DMS79 (cell line): ENCODE measurements around the gene CLEC2A.

Source experiments
- DNase-seq: peaks from one replicate; lab custom pipeline; 2025; lab: John Stamatoyannopoulos, UW

CLEC2A gene

DNA sequence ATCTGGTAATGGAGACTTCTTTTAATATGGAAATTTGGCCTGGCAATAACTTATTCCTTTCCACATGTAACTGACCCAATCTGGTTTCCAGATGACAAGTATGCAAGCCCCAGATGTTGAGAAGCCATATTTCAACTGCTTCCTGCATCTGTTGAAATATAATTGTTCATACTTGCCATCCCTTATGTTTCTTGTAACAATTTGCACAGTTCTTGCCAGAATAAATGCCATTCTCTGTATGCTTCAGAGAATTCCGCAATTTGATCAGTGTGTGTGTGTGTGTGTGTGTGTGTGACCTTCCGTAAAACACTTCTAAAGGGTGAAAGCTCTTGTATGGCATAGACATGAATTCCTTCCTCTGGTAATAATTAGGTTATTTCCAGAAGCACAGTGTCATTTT, 1.8 kb upstream of the CLEC2A start:
- DNase-seq: no peak

DNA sequence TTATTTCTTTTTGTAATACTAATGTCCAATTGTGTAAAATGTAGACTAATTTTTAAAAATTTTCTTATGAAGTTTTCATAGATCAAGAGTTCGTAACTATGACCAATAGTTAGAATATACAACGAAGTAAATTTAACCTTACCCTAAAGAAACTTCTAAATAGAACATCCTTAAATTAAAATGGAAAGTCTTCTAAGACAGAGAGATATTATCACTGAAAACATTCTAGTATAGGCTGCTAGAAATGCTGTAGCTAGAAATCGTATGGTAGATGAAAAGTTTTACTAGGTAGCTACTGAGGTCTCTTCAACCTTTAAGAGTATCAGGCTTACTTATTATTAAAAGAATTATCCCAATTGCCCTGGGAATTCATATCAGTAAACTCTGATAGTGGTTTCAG, 925 bp downstream of the CLEC2A start:
- DNase-seq: no peak

DNA sequence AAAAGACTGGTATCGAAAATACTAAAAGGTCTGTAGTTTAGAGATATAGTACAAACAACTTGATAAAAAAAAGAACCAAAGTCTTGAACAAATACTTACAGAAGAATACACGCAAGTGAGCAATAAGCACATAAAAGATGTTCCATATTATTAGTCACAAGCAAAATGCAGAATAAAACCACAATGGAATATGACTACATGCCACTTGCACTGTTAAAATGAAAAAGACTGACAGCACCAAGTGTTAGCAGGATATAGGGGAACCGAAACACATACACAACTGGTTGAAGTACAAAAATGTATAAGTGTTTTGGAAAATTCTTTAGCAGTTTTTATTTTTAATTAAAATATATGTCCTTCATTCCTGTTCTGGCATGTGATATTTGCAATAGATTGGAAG, 3.6 kb downstream of the CLEC2A start:
- no peak for DNase-seq

DNA sequence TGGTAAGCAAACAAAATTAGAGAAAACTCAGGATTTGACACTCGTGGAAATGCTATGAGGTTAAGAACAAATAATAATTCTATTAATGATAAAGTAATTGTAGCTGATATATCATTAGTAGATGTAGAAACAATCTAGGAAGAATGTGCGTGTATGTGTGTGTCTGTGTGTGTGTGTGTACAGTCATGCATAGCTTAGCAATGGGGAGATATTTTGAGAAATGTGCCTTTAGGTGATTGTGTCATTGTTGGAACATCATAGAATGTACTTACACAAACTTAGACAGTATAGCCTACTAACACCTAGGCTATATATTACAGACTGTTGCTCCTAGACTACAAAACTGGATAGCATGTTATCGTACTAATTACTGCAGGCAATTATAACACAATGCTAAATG, 5.3 kb downstream of the CLEC2A start:
- no peak for DNase-seq

DNA sequence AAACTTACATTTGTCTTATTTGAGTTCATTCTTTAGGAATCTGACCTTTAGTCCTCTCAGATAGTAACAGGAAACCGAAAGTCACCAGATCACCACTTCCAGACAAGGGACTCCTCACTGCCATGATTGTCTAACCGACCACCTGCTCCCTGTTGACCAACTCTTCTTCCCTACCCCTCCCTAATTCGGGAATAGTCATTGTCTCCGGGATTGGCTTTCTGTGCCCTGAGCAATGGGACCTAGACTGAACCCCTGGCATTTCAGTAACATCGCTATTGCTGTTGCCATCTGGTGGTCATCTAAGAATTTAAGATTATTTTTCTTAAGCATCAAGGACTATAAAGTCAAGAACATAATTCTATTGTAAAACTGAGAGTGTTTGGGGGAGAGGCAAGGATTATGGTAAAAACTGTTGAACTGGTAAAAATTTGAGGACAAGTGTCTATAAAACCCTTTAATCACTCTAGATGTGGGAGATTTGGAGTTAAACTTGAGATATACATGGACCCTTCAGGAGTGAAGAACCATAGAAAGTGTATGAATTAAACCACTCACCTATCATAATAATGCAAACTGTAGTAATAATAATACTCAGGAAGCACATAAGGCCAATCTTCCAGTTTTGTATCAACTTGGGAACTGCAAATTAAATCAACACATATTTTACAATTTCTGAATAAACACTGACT, 6.3 kb downstream of the CLEC2A start:
- DNase-seq: no peak

DNA sequence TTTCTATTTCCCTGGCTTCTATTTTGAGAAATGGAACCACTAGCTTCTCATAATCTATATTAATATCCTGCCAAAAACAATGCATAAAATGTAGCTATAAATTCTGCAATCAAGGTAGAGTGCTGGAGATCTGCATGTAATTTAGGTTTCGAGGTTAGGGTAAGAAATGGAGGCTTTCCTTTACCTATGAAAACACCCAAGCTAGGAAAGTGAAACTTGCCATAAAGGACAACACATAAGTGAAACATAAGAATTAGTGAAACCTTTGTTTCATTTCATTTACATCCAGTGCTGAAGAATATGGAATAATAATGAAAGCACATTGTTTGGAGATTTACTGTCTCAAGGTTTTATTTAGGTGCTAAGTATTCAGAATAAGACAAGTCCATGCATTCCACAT, 9.7 kb downstream of the CLEC2A start:
- DNase-seq: no peak

DNA sequence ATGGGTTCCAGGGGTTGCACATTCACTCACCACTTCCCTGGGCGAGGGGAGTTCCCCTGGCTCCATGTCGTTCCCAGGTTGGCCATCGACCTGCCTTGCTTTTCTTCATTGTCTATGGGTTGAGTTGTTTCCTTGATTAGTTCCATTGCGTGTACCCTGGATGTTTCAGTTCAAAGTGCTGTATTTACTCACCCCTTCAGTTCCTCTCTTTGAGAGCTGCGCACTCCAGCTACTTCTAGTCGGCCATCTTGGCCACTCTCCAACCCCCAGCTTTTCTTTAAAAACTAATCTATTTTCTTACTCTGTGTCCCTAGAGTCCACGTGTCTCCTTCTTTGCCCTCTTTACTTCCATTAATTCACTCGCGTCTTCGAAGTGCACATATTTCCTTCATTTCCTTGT, 11.7 kb downstream of the CLEC2A start:
- DNase-seq: no peak

DNA sequence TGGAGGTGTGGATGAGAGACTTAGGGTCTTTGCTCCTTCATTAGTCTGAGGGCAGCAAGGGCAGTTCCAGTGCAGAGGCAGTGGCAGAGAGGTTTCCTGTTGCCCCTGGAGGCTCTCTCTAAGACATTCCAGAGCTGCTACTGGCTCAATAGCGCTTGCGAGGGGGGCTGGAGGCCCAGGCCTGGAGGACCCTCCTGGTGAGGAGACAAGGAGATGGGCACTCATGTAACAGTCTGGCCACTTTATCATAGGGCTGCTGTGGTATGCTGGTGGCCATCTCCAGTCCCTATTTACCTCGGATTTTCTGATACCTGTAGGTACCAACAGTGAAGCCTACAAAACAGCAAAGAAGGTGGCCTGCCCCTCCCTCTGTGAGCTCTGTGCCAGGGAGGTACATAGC, 12.7 kb downstream of the CLEC2A start:
- DNase-seq: no peak

DNA sequence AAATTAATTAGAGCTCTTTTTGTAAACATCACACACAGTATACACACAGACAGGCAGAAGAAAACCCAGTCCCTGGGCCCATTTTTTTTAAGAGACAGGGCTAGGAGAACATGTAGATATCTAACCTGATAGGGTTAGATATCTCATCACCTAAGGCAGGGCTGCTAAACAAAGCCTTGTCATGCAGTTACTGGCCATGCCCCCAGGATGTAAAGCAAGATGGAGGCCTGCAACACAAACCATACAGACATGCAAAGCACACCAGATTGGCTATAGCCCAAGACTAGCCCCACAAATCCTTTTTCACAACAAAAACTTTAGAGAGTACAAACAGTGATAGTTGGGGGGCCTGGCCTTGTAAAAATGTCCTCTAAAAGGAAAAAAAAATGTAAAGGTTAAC, 20.5 kb downstream of the CLEC2A start:
- no peak for DNase-seq

DNA sequence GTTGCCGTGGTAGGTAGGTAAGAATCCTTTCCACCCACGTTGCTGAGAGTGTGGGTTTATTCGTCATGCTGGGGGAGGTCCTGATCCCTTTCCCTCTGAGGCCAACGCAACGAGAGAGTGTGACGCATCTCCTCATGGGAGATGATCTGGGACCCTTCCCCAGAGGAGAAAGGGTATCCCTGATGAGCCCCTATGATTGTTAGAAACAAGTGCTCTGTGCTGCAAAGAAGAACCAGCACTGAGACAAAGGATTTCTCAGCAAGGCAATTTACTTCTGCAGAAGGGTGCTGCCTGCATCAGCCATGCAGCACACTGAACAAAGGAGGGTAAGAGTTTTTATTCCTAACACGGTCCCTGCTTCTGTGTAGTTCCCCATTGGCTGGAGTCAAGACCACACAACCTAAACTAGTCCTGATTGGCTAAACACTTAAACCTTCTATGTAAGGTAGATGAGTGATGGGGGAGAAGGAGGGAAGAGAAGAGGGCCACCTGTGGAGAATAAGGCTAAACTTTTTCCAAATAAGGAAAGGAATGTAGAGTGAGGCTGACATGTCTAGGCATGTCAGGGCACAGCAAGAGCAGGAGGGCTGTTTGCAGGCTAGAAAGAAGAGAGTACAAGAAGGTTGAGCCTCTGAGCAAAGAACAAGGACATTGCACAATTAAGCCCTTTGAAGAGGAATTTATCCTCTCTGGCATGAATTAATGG, 21.3 kb downstream of the CLEC2A start:
- DNase-seq: no peak

DNA sequence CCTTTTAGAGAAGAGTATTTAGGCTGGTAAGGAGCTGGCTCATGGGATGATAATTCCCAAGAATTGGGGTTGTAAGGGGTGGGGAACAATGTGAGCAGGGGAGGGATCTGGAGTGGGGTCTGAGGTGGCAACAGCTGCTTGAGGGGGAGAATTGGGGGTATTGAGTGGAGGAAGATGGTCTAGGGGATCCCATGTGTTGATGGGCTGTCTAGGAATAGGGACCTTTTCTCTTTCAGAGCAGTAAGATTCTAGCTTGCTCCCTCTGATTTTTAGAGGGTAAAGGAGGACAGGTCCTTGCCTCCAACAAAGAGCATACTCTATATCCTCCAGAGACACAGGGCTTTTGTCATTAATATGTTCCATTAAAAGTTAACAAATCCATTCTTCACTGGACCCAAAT, 22.4 kb downstream of the CLEC2A start:
- no peak for DNase-seq

DNA sequence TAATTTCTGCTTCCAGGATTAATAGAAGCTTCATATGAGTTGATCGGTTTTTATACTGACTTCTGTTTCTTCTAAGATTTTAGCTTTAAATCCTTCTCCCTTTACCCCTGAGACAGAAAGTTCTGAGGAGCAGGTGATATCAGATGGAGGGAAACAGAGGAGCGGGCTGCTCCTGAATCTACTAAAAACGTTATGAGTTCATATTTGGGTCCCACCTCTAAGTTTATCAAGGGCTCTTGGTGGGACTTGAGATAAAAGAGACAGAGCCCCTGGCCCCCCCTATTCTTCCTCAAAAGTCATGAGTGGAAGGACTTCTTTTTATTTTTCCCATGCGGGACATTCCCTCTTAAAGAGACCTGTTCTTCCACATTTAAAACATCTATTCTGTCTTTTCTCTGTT, 23.8 kb downstream of the CLEC2A start:
- DNase-seq: no peak

DNA sequence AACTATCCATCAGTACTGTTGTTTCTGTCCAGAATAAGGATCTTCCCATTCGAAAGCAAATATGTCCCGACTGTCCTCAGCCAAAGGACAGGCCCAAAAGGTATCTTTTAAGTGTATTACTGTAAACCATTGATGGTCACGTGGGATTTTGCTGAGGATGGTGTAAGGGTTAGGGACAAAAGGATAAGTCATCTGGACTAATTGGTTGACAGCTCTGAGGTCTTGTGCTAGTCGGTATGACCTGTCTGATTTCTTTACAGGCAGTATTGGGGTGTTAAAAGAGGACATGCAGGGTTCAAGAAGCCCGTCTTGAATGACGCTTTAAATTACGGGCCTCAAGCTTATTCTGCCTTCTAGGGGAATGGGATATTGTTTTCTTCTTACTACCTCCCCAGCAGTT, 24.4 kb downstream of the CLEC2A start:
- no peak for DNase-seq

DNA sequence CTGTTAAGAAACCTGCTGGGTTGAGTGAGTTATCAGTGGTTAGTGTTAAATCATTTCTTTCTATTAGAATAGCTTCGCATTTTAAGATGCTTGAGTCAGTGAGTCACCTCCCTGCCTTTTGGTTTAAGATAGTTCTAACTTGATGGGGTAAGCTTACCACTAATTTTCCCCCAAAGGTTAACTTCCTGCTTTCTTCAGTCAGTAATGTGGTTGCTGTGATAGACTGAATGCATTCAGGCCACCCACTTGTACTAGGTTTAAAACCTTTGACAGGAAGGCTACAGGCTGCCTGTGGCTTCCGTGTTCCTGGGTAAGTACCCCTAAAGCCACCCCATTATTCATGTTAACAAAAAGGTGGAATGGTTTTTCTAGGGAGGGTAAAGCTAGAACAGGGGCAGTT, 25.3 kb downstream of the CLEC2A start:
- no peak for DNase-seq

DNA sequence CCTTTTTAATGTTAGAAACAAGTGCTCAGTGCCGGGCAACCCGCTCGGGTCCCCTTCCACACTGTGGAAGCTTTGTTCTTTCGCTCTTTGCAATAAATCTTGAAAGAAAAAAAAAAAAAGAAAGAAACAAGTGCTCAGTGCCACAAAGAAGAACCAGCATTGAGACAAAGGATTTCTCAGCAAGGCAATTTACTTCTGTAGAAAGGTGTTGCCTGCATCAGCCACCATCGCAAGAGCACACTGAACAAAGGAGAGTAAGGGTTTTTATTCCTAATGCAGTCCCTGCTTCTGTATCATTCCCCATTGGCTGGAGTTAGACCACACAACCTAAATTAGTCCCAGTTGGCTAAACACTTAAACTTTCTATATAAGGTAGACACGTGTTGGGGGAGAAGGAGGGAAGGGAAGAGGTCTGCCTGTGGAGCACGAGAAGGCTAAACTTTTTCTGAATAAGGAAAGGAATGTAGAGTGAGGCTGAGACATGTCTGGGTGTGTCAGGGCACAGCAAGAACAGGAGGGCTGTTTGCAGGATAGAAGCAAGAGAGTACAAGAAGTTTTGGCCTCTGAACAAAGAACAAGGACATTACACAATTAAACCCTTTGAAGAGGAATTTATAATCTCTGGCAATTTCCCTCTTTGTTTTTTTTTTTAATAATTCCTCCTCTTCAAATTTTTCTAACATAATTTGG, 29.5 kb downstream of the CLEC2A start:
- DNase-seq: no peak

DNA sequence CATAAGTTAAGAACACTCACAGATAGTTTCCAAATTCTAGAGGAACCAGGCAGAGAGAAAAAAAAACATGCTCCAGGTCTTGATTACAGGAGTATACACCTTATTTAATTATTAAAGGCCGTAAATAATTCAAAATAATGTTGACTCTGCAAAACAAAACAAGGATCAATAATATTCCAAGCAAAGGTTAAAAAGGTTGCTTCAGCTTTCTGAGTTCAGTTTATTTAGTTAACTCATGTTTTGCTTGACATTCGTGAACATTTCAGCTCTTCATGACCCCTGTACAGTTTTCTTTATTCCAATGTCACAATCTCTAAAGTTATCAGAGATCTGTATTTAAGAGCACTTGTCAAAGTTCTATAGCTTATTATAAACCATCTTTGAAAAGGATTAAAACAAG, 31.2 kb downstream of the CLEC2A start:
- no peak for DNase-seq

DNA sequence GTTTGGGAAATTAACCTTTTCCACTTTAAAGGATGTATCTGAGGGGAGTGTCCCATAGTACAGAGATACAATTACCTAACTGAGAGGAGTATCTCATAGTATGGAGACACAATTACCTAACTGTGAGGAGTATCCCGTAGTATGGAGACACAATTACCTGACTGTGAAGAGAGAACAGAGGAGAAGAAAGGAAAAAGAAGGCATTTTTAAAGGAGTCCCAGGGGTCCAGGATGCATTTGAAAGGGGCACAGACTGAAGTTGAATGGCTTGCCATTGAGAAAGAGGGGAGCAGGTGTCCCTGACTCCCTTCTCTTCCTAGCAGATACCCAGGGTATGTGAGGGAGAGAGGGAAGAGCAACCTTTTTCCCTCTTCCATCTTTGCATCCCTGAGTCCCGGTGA, 33.0 kb downstream of the CLEC2A start:
- no peak for DNase-seq

DNA sequence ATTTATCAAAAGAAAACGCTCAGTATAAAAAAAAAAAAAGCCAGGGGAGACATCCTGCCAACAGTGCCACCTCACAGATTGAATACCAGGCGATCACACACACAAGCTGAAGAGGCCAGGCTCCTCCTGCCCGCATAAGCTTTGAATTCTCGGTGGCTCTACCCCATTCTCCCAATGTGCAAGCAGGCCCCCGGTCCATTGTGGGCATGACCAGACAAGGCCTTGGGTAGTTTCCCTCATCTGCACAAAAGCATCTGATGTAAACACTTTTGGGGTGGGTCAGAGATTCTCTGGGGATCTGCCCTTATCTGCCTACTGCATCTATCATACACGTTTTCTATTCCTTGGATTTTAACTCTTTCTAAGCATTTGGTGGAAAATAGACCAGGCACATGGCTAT, 34.6 kb downstream of the CLEC2A start:
- no peak for DNase-seq

DNA sequence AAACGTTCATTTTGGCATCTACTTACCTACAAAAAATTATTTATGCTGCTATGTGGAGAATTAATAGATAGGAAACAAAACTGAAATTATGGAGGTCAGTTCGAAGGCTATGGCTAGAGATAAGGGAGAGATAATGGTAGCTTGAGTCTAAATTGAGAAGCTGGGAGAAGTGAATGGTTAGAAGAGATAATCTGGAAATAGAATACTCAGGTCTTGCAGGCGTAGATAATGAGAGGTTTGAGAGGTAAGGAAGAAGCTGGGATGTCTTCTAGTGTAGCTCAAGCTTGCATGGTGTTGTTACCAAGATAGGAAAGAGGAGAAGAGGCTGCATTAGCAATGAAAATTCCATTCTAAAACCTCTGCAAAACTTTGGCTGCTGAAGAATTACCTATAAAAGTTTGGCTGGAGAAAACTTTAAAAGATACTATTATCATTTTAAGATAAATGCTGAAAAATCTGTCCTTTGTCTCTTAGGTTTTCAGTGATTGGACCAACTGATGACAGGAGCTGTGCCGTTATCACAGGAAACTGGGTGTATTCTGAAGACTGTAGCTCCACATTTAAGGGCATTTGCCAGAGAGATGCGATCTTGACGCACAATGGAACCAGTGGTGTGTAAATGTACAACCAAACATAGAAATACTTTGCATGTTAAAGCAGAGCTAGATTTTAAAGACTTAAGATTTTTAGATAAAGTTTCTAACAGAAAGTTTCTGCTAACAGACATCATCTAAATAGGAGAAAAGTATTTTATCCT, 36.8 kb downstream of the CLEC2A start:
- no peak for DNase-seq

DNA sequence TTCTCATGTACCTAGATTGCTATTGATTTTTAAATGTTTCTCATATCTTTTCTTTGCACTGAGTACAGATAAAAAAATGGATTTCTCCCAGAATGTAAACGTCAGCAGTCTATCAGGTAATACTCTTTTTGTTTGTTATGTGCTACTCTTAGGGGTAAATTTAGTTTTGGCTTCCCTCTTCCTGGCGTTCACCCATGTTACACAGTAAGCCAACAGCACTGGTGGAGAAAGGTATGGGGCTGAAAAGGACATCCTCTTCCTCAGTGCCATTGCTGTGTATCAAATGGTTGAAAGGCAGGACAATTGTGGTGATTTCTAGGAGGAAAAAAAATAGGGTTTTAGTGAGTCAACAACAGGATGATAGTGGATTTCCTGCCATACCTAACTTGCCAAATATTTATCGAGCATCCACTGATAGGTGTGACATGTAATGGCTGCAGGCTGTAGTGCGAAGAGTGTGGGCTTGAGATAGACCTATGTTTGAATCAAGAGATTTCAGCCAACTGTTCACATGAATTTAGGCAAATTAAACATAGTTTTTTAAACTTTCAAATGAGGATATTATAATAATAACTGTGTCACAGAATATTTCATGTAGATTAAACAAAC, 43.4 kb downstream of the CLEC2A start:
- DNase-seq: no peak

DNA sequence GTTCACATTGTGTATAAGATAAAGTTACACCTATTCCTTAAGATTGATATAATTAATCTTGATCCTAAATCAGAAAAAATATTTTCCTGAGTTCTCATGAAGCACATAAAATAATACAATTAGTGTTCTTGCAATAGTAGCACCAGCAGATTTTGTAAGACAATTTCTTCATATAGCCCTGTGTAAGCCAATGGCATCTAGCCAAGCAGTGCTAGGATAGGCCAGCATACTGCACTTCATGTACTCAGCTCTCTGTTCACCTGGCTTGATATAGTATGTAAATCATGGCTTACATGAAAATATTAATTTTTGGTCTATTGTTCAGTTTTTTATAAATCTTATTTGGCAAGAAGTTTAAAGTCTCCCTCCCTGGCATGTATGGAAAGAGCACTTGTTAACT, 49.0 kb downstream of the CLEC2A start:
- no peak for DNase-seq

DNA sequence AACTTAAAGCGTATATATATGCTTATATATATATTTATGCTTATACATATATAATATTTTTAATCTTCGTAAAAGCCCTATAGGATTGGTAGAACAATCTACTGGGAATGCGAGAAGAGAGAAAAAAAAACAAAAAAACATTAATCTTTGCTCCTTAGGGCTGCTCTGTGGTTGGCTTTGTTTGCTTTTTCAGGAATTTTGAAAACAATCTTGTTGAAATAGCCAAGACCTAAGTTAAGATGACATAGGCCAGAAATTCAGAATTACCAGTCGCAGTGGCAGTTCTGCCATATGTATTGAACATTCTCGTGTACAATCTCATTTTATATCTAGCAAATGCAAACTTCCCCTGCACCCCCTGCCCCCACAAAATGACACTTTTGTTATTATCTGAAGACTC, 50.2 kb downstream of the CLEC2A start:
- DNase-seq: no peak
